Prostate gland (tissue), 2 donors: ENCODE results near the gene RAB1B. TPM values are rescaled to one million over a fixed set of nuclear protein-coding genes. Genes with fewer than 3 reads are reported as not detected.

Experiments used
- DNase-seq: peaks from one replicate; pipeline ENCODE4 v3.0.0-alpha.2; 2019; ENCODE audit warnings: low spot score
- H3K27ac ChIP-seq, 2 donors: fragments of 200-600 bp; sonication (generic); 2 replicates each; pipeline ENCODE4 v1.5.1; 2017 to 2019
- H3K27me3 ChIP-seq: fragments of 200-600 bp; sonication (generic); replicated peaks from 2 replicates; pipeline ENCODE4 v1.5.1; 2019; ENCODE audit not compliant: insufficient read depth
- H3K36me3 ChIP-seq, 2 donors: fragments of 200-600 bp; sonication (generic); 1 replicate in 1 of 2; 2 replicates in 1 of 2; pipeline versions ENCODE4 v1.5.1 to v1.8.1; 2017 to 2019
- H3K4me1 ChIP-seq: fragments of 200-600 bp; sonication (generic); replicated peaks from 2 replicates; pipeline ENCODE4 v1.5.1; 2019
- H3K4me3 ChIP-seq, 2 donors: fragments of 200-600 bp; sonication (generic); 2 replicates each; pipeline ENCODE4 v1.5.1; 2017 to 2019
- H3K9me3 ChIP-seq: fragments of 200-600 bp; sonication (generic); 2 replicates; pipeline ENCODE4 v1.5.1; 2017
- POLR2A ChIP-seq: fragments of 450-650 bp; IDR thresholded peaks from one replicate; pipeline ENCODE4 v1.6.1; 2016; ENCODE audit warnings: antibody characterized with exemption, mild to moderate bottlenecking
- POLR2AphosphoS5 ChIP-seq: sonication (generic); formaldehyde crosslinking; IDR thresholded peaks from one replicate; pipeline ENCODE4 v1.6.1; 2017; ENCODE audit warnings: antibody characterized with exemption
- WGBS: methylation state at CpG from one replicate; pipeline ENCODE4 v1.1.5; 2018; 5-methylcytosine and 5-hydroxymethylcytosine counted together
- intact Hi-C: fragments of 100-400 bp; cut with DNase I; formaldehyde crosslinking; loops from one replicate; pipeline ENCODE4 v1.14.2; 2022
- total RNA-seq, 2 donors: library from RNA; depleted of rRNA; stranded (reverse); fragments of >200 nt; gene quantifications; one replicate each; pipeline ENCODE4 v1.1.0, GENCODE V29; 2016
- TF ChIP-seq, protein P1 (sequence below), 4 experiments: fragments of 200-600 bp in 2 of 4; fragments of 450-650 bp in 2 of 4; sonication (generic) in 2 of 4; IDR thresholded peaks; 1 replicate in 3 of 4; 2 replicates in 1 of 4; pipeline ENCODE4 v1.5.1; 2016 to 2019; ENCODE audit warnings: antibody characterized with exemption in 4 of 4, mild to moderate bottlenecking in 2 of 4, moderate library complexity in 2 of 4

The RAB1B gene
- total RNA-seq, 2 donors from 2014 or later = 140 to 166 TPM

DNA sequence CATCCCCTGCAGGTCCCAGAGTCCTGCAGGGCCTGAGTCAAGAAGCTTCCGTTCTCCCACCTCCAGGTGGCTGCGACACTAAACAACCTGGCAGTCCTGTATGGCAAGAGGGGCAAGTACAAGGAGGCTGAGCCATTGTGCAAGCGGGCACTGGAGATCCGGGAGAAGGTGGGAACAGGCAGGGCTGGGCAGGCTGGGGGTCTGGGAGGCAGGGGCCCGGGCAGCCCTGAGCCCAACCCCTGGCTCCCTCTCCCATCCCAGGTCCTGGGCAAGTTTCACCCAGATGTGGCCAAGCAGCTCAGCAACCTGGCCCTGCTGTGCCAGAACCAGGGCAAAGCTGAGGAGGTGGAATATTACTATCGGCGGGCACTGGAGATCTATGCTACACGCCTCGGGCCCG lies 4.7 kb upstream of the RAB1B start:
- 92% methylated on average over 10 of the region's 10 CpGs for WGBS
- no peak for DNase-seq
- Histone ChIP-seq H3K4me1 (peaks cover 7% of the 10 kb centered on the region), H3K4me3 (no peak overlapping the region), H3K9me3 (no peaks in the 10 kb centered on the region), H3K27ac (no peak overlapping the region), H3K27me3 (no peaks in the 10 kb centered on the region), H3K36me3 (peaks cover 0 to 7% of the 10 kb centered on the region in 2 donors)
- TF ChIP-seq POLR2AphosphoS5 = no peak
- intact Hi-C loops = loop anchor here (10.0 kb wide), 1 partner anchor 349 kb away; the partner anchor contains the start of genes C11orf68 and DRAP1

DNA sequence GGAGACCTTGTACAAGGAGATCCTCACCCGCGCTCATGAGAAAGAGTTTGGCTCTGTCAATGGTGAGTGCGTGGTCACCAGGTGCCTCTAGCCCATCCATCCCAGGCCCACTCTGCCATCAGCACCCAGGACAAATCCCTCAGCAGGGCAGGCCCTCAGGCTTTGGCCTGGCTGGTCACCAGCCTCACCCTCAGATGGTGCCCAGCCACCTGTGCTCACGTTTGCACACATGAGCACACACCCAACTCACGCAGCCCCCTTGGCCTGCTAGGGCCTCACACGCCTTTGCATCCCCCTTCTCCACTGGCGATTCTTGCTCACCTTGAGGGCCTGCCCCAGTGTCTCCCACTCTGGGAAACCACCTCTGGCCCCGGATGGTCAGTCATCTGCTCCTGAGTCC lies 4.1 kb upstream of the RAB1B start:
- 91% methylated on average over 8 of the region's 8 CpGs for WGBS
- no peak overlapping the region for H3K27ac ChIP-seq
- peaks cover 7% of the 10 kb centered on the region for H3K4me1 ChIP-seq
- H3K27me3 ChIP-seq = no peaks in the 10 kb centered on the region
- DNase-seq = no peak
- no peak overlapping the region for H3K4me3 ChIP-seq
- intact Hi-C loops = loop anchor here (10.0 kb wide), 1 partner anchor 350 kb away; the partner anchor contains the start of genes C11orf68 and DRAP1
- no peaks in the 10 kb centered on the region for H3K9me3 ChIP-seq
- TF ChIP-seq POLR2A = no peak
- TF ChIP-seq POLR2AphosphoS5 = no peak
- TF ChIP-seq, protein P1, sequence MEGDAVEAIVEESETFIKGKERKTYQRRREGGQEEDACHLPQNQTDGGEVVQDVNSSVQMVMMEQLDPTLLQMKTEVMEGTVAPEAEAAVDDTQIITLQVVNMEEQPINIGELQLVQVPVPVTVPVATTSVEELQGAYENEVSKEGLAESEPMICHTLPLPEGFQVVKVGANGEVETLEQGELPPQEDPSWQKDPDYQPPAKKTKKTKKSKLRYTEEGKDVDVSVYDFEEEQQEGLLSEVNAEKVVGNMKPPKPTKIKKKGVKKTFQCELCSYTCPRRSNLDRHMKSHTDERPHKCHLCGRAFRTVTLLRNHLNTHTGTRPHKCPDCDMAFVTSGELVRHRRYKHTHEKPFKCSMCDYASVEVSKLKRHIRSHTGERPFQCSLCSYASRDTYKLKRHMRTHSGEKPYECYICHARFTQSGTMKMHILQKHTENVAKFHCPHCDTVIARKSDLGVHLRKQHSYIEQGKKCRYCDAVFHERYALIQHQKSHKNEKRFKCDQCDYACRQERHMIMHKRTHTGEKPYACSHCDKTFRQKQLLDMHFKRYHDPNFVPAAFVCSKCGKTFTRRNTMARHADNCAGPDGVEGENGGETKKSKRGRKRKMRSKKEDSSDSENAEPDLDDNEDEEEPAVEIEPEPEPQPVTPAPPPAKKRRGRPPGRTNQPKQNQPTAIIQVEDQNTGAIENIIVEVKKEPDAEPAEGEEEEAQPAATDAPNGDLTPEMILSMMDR (IDR thresholded peaks at IDR 0.05) = no peak
- H3K36me3 ChIP-seq = peaks cover 0 to 7% of the 10 kb centered on the region in 2 donors

DNA sequence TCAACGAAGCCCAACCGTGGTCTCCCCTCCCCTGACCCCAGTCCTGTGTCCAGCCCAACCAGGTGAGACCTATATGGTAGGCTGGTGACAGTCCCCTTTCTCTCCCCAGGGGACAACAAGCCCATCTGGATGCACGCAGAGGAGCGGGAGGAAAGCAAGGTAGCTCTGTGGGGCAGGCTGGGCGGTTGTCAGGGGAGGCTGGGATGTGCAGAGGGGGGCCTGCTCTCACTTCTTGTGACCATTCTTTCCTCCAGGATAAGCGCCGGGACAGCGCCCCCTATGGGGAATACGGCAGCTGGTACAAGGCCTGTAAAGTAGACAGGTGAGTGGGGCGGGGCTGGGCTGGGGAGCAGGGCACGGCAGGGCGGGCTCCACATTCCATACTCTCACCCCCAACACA lies 3.5 kb upstream of the RAB1B start:
- no peaks in the 10 kb centered on the region for H3K27me3 ChIP-seq
- intact Hi-C loops = loop anchor here (10.0 kb wide), 1 partner anchor 350 kb away; the partner anchor contains the start of genes C11orf68 and DRAP1
- H3K27ac ChIP-seq = no peak overlapping the region
- TF ChIP-seq, protein P1 (IDR thresholded peaks at IDR 0.05) = no peak
- TF ChIP-seq POLR2AphosphoS5 (no peak), POLR2A (no peak)
- no peaks in the 10 kb centered on the region for H3K9me3 ChIP-seq
- 64% methylated on average over 11 of the region's 12 CpGs for WGBS
- peaks cover 9% of the 10 kb centered on the region for H3K4me1 ChIP-seq
- peaks cover 0 to 7% of the 10 kb centered on the region in 2 donors for H3K36me3 ChIP-seq
- H3K4me3 ChIP-seq = no peak overlapping the region
- no peak for DNase-seq

DNA sequence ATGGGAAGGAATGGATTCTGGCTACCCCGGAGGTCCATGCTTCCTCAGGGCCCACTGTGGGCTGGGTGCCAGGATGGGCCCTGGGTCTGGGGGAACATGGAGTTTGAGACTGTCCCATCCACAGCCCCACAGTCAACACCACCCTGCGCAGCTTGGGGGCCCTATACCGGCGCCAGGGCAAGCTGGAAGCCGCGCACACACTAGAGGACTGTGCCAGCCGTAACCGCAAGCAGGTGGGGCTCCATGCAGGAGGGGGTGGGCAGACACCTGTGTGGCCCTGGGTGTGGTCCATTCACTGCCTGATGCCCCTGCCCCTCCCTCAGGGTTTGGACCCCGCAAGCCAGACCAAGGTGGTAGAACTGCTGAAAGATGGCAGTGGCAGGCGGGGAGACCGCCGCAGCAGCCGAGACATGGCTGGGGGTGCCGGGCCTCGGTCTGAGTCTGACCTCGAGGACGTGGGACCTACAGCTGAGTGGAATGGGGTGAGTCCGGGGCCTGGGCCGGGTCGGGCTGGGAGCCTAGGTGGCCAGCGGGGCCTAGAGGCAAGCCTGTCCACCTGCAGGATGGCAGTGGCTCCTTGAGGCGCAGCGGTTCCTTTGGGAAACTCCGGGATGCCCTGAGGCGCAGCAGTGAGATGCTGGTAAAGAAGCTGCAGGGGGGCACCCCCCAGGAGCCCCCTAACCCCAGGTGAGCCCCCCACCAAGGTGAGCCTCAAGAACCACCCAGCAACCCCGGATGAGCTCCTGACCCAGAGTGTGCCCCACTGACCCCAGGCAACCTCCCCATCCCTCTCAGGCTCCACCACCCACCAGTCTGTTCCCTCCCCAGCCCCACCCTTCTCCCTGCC lies 2.7 kb upstream of the RAB1B start:
- Histone ChIP-seq H3K4me3 (no peak overlapping the region), H3K9me3 (no peaks in the 10 kb centered on the region), H3K36me3 (peaks cover 0 to 7% of the 10 kb centered on the region in 2 donors), H3K27ac (no peak overlapping the region), H3K4me1 (peaks cover 9% of the 10 kb centered on the region), H3K27me3 (no peaks in the 10 kb centered on the region)
- TF ChIP-seq, protein P1 (IDR thresholded peaks at IDR 0.05) = no peak
- TF ChIP-seq POLR2A (no peak), POLR2AphosphoS5 (no peak)
- no peak for DNase-seq
- WGBS = 88% methylated on average over 26 of the region's 26 CpGs
- intact Hi-C loops = loop anchor here (10.0 kb wide), 1 partner anchor 351 kb away; the partner anchor contains the start of genes C11orf68 and DRAP1

DNA sequence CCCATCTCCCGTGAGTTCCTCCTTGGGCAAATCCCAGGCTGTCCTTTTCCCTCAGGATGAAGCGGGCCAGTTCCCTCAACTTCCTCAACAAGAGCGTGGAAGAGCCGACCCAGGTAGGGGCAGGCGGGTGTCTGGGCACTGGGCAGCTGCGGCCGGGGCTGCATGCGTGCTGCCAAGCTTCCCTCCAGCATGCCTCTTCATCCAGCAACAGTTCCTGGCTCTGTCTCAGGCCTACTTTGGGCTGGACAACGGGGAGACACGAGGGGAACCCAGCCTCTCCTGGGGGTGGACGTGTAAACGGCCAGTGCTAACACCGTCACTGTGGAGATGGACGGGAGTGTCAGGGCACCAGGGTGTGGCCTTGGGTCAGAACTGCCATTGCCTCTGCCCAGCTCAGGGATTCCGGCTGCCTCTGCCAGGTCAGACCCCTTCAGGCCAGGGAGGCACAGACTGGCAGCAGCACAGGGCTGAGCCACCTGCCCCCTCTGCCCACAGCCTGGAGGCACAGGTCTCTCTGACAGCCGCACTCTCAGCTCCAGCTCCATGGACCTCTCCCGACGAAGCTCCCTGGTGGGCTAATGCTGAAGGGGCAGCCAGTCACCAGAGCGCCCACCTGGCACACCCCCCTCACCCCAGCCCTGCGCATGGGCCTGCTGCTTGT lies 1.9 kb upstream of the RAB1B start:
- TF ChIP-seq, protein P1 (IDR thresholded peaks at IDR 0.05) = no peak
- TF ChIP-seq POLR2A = no peak
- TF ChIP-seq POLR2AphosphoS5 = no peak
- Histone ChIP-seq H3K9me3 (no peaks in the 10 kb centered on the region), H3K36me3 (peaks cover 0 to 7% of the 10 kb centered on the region in 2 donors), H3K4me1 (peaks cover 9% of the 10 kb centered on the region), H3K4me3 (no peak overlapping the region), H3K27me3 (no peaks in the 10 kb centered on the region), H3K27ac (peak overlapping the region; percentile 98)
- 82% methylated on average over 20 of the region's 20 CpGs for WGBS
- intact Hi-C loops = loop anchor here (10.0 kb wide), 1 partner anchor 352 kb away; the partner anchor contains the start of genes C11orf68 and DRAP1
- no peak for DNase-seq
